WTC11 (cell line): ENCODE results near the gene CPNE8. TPM values are rescaled to one million over a fixed set of nuclear protein-coding genes. Genes with fewer than 3 reads are reported as not detected.

ENCODE experiments used
- ATAC-seq: fragments of 200-7000 bp; cut with Tn5 transposase; 2 replicates; pipeline ENCODE4 v1.10.0; 2021; ENCODE audit warnings: mild to moderate bottlenecking, moderate library complexity
- CTCF ChIA-PET: fragments of 300-600 bp; sonication (Branson Sonifier 250); formaldehyde crosslinking; loops from one replicate; lab custom pipeline; 2021; ENCODE audit warnings: antibody characterized with exemption; lab: Charles Lee
- POLR2A ChIA-PET: fragments of 350-600 bp; sonication (Branson Sonifier 250); formaldehyde crosslinking; loops from one replicate; lab custom pipeline; 2021; ENCODE audit warnings: antibody characterized with exemption; lab: Charles Lee
- DNase-seq: peaks from one replicate; pipeline ENCODE4 v3.0.0; 2021; ENCODE audit warnings: low spot score
- H3K27ac Mint-ChIP-seq: 2 replicates; pipeline ENCODE4 v1.8.0; 2021; ENCODE audit warnings: mixed read lengths
- H3K27me3 Mint-ChIP-seq: 2 replicates; pipeline ENCODE4 v1.8.0; 2021; ENCODE audit warnings: low read depth, mild to moderate bottlenecking, moderate library complexity, mixed read lengths
- H3K36me3 Mint-ChIP-seq: 2 replicates; pipeline ENCODE4 v1.8.0; 2021; ENCODE audit warnings: mixed read lengths
- H3K4me1 Mint-ChIP-seq: 2 replicates; pipeline ENCODE4 v1.8.0; 2022; ENCODE audit warnings: mixed read lengths
- H3K4me3 Mint-ChIP-seq: 2 replicates; pipeline ENCODE4 v1.8.0; 2021; ENCODE audit warnings: mild to moderate bottlenecking, moderate library complexity, mixed read lengths
- H3K9me3 Mint-ChIP-seq: 2 replicates; pipeline ENCODE4 v1.8.0; 2021; ENCODE audit warnings: mixed read lengths
- ATF1 ChIP-seq: sonication (generic); formaldehyde crosslinking; IDR thresholded peaks from 2 replicates; pipeline ENCODE4 v1.8.1; 2023; ENCODE audit warnings: mild to moderate bottlenecking, moderate library complexity, missing genetic modification reagents
- ATF2 ChIP-seq: sonication (generic); formaldehyde crosslinking; IDR thresholded peaks from 2 replicates; pipeline ENCODE4 v1.8.1; 2022; ENCODE audit warnings: low read depth, missing genetic modification reagents, borderline replicate concordance
- CREB1 ChIP-seq: sonication (generic); formaldehyde crosslinking; IDR thresholded peaks from 2 replicates; pipeline ENCODE4 v1.8.0; 2023; ENCODE audit warnings: mild to moderate bottlenecking, missing genetic modification reagents
- CTCF ChIP-seq: fragments of 200-600 bp; IDR thresholded peaks from 2 replicates; pipeline ENCODE4 v1.8.0; 2022; ENCODE audit warnings: antibody characterized with exemption
- ERG ChIP-seq: fragments of 250-450 bp; sonication (Bioruptor Pico); IDR thresholded peaks from 2 replicates; pipeline ENCODE4 v1.8.0; 2021; ENCODE audit warnings: mild to moderate bottlenecking
- HMGA2 ChIP-seq: fragments of 250-450 bp; sonication (Bioruptor Pico); IDR thresholded peaks from 2 replicates; pipeline ENCODE4 v1.4.0; 2021; ENCODE audit warnings: mild to moderate bottlenecking, moderate library complexity
- JAZF1 ChIP-seq: fragments of 250-450 bp; sonication (Bioruptor Pico); IDR thresholded peaks from 2 replicates; pipeline ENCODE4 v1.9.0; 2021; ENCODE audit warnings: moderate library complexity, mild to moderate bottlenecking, inconsistent platforms
- KAT7 ChIP-seq: sonication (generic); formaldehyde crosslinking; IDR thresholded peaks from 2 replicates; pipeline ENCODE4 v1.8.1; 2023; ENCODE audit warnings: missing genetic modification reagents, mild to moderate bottlenecking, borderline replicate concordance
- SMAD4 ChIP-seq: sonication (generic); formaldehyde crosslinking; IDR thresholded peaks from 2 replicates; pipeline ENCODE4 v1.8.0; 2022; ENCODE audit warnings: mild to moderate bottlenecking, missing genetic modification reagents
- SOX15 ChIP-seq: fragments of 250-450 bp; sonication (Bioruptor Pico); IDR thresholded peaks from 2 replicates; pipeline ENCODE4 v1.9.0; 2021; ENCODE audit warnings: mild to moderate bottlenecking
- TP53 ChIP-seq: sonication (generic); formaldehyde crosslinking; IDR thresholded peaks from 2 replicates; pipeline ENCODE4 v1.8.1; 2023; ENCODE audit warnings: mild to moderate bottlenecking, missing genetic modification reagents
- ZNF121 ChIP-seq: sonication (generic); formaldehyde crosslinking; IDR thresholded peaks from 2 replicates; pipeline ENCODE4 v1.8.0; 2023; ENCODE audit warnings: missing genetic modification reagents
- total RNA-seq: library from RNA; stranded (reverse); gene quantifications from 3 replicates; pipeline ENCODE4 v1.2.3, GENCODE V29; 2021
- TF ChIP-seq, protein P1 (sequence below): fragments of 250-450 bp; sonication (Bioruptor Pico); IDR thresholded peaks from 2 replicates; pipeline ENCODE4 v1.9.0; 2021; ENCODE audit warnings: mild to moderate bottlenecking
- TF ChIP-seq, protein P2 (sequence below): sonication (generic); formaldehyde crosslinking; IDR thresholded peaks from 2 replicates; pipeline ENCODE4 v1.8.0; 2022; ENCODE audit warnings: missing genetic modification reagents
- TF ChIP-seq, protein P3 (sequence below): sonication (generic); formaldehyde crosslinking; IDR thresholded peaks from 2 replicates; pipeline ENCODE4 v1.8.0; 2023; ENCODE audit warnings: missing genetic modification reagents, mild to moderate bottlenecking, borderline replicate concordance

CPNE8 gene
- total RNA-seq, 1 experiment from 2014 or later = 8.3 TPM

DNA sequence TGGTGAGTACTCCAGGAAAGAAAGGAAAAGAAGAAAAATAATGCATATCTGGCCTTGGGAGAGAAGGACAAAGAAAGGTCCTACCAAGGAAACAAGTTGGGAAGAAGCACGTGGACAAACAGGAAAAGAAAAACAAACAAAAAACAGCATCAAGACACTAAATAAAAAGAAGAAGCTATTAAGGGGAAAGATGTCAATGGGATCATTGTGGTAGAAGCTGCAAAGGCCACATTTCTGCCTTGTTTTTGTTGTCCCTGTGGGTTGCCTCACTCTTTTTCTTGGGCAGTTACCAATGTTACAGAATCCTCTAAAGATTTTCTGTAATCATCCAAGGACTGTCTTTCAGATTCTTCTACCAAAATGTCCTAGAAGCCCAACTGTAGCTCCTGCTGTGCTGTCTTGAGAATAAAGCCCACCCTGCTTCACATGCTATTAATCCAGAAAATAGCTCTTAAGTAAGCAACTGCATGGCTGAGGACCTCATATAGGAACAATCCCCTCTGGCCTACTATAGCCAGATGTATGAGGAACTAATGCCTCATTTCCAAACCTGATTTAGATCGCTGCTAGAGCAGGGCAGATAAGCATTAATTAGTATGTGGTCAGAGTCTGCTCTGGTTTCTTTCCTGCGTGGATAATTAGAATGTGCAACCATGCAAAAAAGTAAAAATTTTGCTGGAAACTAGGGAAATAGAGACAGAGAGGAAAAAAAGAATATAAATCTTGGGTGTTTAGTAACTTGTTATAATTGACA lies 10.2 kb upstream of the CPNE8 start:
- ChIA-PET POLR2A (no interaction called here), CTCF (interaction anchor here (1.0 to 2.3 kb wide), 3 partner anchors 9 to 251 kb away, joined by 3 to 8 read pairs (median 3); no protein-coding TSS in a partner anchor)
- Mint-ChIP-seq H3K4me1 (no peaks in the 10 kb centered on the region), H3K9me3 (no peaks in the 10 kb centered on the region), H3K36me3 (no peaks in the 10 kb centered on the region), H3K27me3 (no peaks in the 10 kb centered on the region), H3K27ac (no peak overlapping the region), H3K4me3 (no peak overlapping the region)
- TF ChIP-seq ERG (CRISPR knock-in tag) = no peak
- no peak for TF ChIP-seq ATF1 (CRISPR knock-in tag)
- no peak for TF ChIP-seq JAZF1 (CRISPR knock-in tag)
- TF ChIP-seq, protein P1, sequence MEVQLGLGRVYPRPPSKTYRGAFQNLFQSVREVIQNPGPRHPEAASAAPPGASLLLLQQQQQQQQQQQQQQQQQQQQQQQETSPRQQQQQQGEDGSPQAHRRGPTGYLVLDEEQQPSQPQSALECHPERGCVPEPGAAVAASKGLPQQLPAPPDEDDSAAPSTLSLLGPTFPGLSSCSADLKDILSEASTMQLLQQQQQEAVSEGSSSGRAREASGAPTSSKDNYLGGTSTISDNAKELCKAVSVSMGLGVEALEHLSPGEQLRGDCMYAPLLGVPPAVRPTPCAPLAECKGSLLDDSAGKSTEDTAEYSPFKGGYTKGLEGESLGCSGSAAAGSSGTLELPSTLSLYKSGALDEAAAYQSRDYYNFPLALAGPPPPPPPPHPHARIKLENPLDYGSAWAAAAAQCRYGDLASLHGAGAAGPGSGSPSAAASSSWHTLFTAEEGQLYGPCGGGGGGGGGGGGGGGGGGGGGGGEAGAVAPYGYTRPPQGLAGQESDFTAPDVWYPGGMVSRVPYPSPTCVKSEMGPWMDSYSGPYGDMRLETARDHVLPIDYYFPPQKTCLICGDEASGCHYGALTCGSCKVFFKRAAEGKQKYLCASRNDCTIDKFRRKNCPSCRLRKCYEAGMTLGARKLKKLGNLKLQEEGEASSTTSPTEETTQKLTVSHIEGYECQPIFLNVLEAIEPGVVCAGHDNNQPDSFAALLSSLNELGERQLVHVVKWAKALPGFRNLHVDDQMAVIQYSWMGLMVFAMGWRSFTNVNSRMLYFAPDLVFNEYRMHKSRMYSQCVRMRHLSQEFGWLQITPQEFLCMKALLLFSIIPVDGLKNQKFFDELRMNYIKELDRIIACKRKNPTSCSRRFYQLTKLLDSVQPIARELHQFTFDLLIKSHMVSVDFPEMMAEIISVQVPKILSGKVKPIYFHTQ (CRISPR knock-in tag) = no peak
- TF ChIP-seq, protein P2, sequence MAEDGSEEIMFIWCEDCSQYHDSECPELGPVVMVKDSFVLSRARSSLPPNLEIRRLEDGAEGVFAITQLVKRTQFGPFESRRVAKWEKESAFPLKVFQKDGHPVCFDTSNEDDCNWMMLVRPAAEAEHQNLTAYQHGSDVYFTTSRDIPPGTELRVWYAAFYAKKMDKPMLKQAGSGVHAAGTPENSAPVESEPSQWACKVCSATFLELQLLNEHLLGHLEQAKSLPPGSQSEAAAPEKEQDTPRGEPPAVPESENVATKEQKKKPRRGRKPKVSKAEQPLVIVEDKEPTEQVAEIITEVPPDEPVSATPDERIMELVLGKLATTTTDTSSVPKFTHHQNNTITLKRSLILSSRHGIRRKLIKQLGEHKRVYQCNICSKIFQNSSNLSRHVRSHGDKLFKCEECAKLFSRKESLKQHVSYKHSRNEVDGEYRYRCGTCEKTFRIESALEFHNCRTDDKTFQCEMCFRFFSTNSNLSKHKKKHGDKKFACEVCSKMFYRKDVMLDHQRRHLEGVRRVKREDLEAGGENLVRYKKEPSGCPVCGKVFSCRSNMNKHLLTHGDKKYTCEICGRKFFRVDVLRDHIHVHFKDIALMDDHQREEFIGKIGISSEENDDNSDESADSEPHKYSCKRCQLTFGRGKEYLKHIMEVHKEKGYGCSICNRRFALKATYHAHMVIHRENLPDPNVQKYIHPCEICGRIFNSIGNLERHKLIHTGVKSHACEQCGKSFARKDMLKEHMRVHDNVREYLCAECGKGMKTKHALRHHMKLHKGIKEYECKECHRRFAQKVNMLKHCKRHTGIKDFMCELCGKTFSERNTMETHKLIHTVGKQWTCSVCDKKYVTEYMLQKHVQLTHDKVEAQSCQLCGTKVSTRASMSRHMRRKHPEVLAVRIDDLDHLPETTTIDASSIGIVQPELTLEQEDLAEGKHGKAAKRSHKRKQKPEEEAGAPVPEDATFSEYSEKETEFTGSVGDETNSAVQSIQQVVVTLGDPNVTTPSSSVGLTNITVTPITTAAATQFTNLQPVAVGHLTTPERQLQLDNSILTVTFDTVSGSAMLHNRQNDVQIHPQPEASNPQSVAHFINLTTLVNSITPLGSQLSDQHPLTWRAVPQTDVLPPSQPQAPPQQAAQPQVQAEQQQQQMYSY (CRISPR knock-in tag) = no peak
- no peak for TF ChIP-seq CREB1 (CRISPR knock-in tag)
- DNase-seq (no peak), ATAC-seq (no peak)

GRCh38 chr12:38912116-38912515 lies 6.7 kb upstream of the CPNE8 start:
- ATAC-seq = no peak
- Mint-ChIP-seq H3K4me3 (no peak overlapping the region), H3K27ac (no peak overlapping the region), H3K36me3 (no peaks in the 10 kb centered on the region), H3K9me3 (no peaks in the 10 kb centered on the region), H3K4me1 (peaks cover 3% of the 10 kb centered on the region), H3K27me3 (no peaks in the 10 kb centered on the region)
- no peak for DNase-seq
- CTCF ChIA-PET = interaction anchor here (1.0 kb wide), 1 partner anchor 9 kb away, joined by 4 read pairs; no protein-coding TSS in a partner anchor
- POLR2A ChIA-PET = no interaction called here
- TF ChIP-seq ZNF121 (CRISPR knock-in tag) (no peak), SOX15 (no peak), KAT7 (CRISPR knock-in tag) (no peak), HMGA2 (CRISPR knock-in tag) (no peak), SMAD4 (CRISPR knock-in tag) (no peak), TP53 (CRISPR knock-in tag) (no peak), ERG (CRISPR knock-in tag) (no peak), ATF2 (CRISPR knock-in tag) (no peak), CTCF (no peak)
- TF ChIP-seq, protein P3, sequence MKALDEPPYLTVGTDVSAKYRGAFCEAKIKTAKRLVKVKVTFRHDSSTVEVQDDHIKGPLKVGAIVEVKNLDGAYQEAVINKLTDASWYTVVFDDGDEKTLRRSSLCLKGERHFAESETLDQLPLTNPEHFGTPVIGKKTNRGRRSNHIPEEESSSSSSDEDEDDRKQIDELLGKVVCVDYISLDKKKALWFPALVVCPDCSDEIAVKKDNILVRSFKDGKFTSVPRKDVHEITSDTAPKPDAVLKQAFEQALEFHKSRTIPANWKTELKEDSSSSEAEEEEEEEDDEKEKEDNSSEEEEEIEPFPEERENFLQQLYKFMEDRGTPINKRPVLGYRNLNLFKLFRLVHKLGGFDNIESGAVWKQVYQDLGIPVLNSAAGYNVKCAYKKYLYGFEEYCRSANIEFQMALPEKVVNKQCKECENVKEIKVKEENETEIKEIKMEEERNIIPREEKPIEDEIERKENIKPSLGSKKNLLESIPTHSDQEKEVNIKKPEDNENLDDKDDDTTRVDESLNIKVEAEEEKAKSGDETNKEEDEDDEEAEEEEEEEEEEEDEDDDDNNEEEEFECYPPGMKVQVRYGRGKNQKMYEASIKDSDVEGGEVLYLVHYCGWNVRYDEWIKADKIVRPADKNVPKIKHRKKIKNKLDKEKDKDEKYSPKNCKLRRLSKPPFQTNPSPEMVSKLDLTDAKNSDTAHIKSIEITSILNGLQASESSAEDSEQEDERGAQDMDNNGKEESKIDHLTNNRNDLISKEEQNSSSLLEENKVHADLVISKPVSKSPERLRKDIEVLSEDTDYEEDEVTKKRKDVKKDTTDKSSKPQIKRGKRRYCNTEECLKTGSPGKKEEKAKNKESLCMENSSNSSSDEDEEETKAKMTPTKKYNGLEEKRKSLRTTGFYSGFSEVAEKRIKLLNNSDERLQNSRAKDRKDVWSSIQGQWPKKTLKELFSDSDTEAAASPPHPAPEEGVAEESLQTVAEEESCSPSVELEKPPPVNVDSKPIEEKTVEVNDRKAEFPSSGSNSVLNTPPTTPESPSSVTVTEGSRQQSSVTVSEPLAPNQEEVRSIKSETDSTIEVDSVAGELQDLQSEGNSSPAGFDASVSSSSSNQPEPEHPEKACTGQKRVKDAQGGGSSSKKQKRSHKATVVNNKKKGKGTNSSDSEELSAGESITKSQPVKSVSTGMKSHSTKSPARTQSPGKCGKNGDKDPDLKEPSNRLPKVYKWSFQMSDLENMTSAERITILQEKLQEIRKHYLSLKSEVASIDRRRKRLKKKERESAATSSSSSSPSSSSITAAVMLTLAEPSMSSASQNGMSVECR (CRISPR knock-in tag) = no peak
